ENCODE measurements around the gene CDC5L.

- no peak for TF ChIP-seq YY1 (IDR thresholded peaks at IDR 0.05; ENCODE audit: insufficient read depth, insufficient read length)
- TF ChIP-seq SUZ12 (IDR thresholded peaks at IDR 0.05; ENCODE audit: extremely low read depth, insufficient read depth, insufficient read length), result no peak
Measured at GRCh38 chr6:44452725-44453124, 65.2 kb downstream of the CDC5L start.
